ENCODE results near the gene CD180.

Gene CD180

GRCh38 chr5:67189079-67189354, 7.6 kb downstream of the CD180 start:
- peaks cover 73% of the 10 kb centered on the region for H3K4me1 ChIP-seq (ENCODE audit: insufficient read depth, low read length, severe bottlenecking)
- H3K9ac ChIP-seq (ENCODE audit: low read length): peak overlapping the region; percentile 37

GRCh38 chr5:67188274-67189078, 8.1 kb downstream of the CD180 start:
- peak overlapping the region; percentile 83 for H3K27ac ChIP-seq (ENCODE audit: low read depth, low read length, poor library complexity, severe bottlenecking)
- H3K4me3 ChIP-seq (ENCODE audit: low read depth, low read length, poor library complexity, severe bottlenecking): peak overlapping the region; percentile 25
- peak overlapping the region; percentile 54 for H3K4me2 ChIP-seq (ENCODE audit: low read length)
- H2AFZ ChIP-seq (ENCODE audit: low read length): no peak overlapping the region
- peak overlapping the region; percentile 37 for H3K9ac ChIP-seq (ENCODE audit: low read length)
- no peaks in the 10 kb centered on the region for H3F3A ChIP-seq (ENCODE audit: insufficient read depth, low read length)
- H3K4me1 ChIP-seq (ENCODE audit: insufficient read depth, low read length, severe bottlenecking): peaks cover 67% of the 10 kb centered on the region
- H3K9me3 ChIP-seq (ENCODE audit: low read length): no peaks in the 10 kb centered on the region; the same call in 1 of the 2 replicates
- H3K79me2 ChIP-seq (ENCODE audit: insufficient read depth, low read length): peaks cover 56% of the 10 kb centered on the region
- no peak for TF ChIP-seq CTCF (IDR thresholded peaks at IDR 0.05; ENCODE audit: low read length)
- TF ChIP-seq EZH2 (IDR thresholded peaks at IDR 0.05; ENCODE audit: borderline replicate concordance, low read length): no peak
- no peaks in the 10 kb centered on the region for H3K27me3 ChIP-seq (ENCODE audit: insufficient read depth, low read length)
- H3K36me3 ChIP-seq (ENCODE audit: insufficient read depth, low read length): peaks cover 66% of the 10 kb centered on the region
- no peaks in the 10 kb centered on the region for H4K20me1 ChIP-seq (ENCODE audit: insufficient read depth, low read length)
- no peaks in the 10 kb centered on the region for H3K9me2 ChIP-seq (ENCODE audit: low read depth, low read length)

More at GRCh38 chr5:67189079-67189354, 7.6 kb downstream of the CD180 start:
- TF ChIP-seq EZH2 (IDR thresholded peaks at IDR 0.05; ENCODE audit: borderline replicate concordance, low read length) (no peak), CTCF (IDR thresholded peaks at IDR 0.05; ENCODE audit: low read length) (no peak)
- H3K4me3 ChIP-seq (ENCODE audit: low read depth, low read length, poor library complexity, severe bottlenecking): peak overlapping the region; percentile 25
- H3K9me3 ChIP-seq (ENCODE audit: low read length): no peaks in the 10 kb centered on the region; the same call in 1 of the 2 replicates
- peak overlapping the region; percentile 83 for H3K27ac ChIP-seq (ENCODE audit: low read depth, low read length, poor library complexity, severe bottlenecking)
- no peaks in the 10 kb centered on the region for H3K27me3 ChIP-seq (ENCODE audit: insufficient read depth, low read length)
- peaks cover 61% of the 10 kb centered on the region for H3K79me2 ChIP-seq (ENCODE audit: insufficient read depth, low read length)
- peak overlapping the region; percentile 54 for H3K4me2 ChIP-seq (ENCODE audit: low read length)
- no peaks in the 10 kb centered on the region for H3F3A ChIP-seq (ENCODE audit: insufficient read depth, low read length)
- no peak overlapping the region for H2AFZ ChIP-seq (ENCODE audit: low read length)
- no peaks in the 10 kb centered on the region for H3K9me2 ChIP-seq (ENCODE audit: low read depth, low read length)
- no peaks in the 10 kb centered on the region for H4K20me1 ChIP-seq (ENCODE audit: insufficient read depth, low read length)
- peaks cover 66% of the 10 kb centered on the region for H3K36me3 ChIP-seq (ENCODE audit: insufficient read depth, low read length)

- H3K9ac ChIP-seq (ENCODE audit: low read length): no peak overlapping the region; the same call in 1 of the 2 replicates
- H3K9me2 ChIP-seq (ENCODE audit: low read depth, low read length): no peaks in the 10 kb centered on the region
- H3K4me2 ChIP-seq (ENCODE audit: low read length): peak overlapping the region; percentile 54; the same call in 1 of the 2 replicates
- peaks cover 55% of the 10 kb centered on the region for H3K4me1 ChIP-seq (ENCODE audit: insufficient read depth, low read length, severe bottlenecking)
- H4K20me1 ChIP-seq (ENCODE audit: insufficient read depth, low read length): no peaks in the 10 kb centered on the region
- H3K36me3 ChIP-seq (ENCODE audit: insufficient read depth, low read length): peaks cover 67% of the 10 kb centered on the region
- no peak for TF ChIP-seq CTCF (IDR thresholded peaks at IDR 0.05; ENCODE audit: low read length)
- TF ChIP-seq EZH2 (IDR thresholded peaks at IDR 0.05; ENCODE audit: borderline replicate concordance, low read length): no peak
- H3K79me2 ChIP-seq (ENCODE audit: insufficient read depth, low read length): peaks cover 44% of the 10 kb centered on the region
- H2AFZ ChIP-seq (ENCODE audit: low read length): no peak overlapping the region
- peak overlapping the region; percentile 83 for H3K27ac ChIP-seq (ENCODE audit: low read depth, low read length, poor library complexity, severe bottlenecking)
- H3F3A ChIP-seq (ENCODE audit: insufficient read depth, low read length): no peaks in the 10 kb centered on the region
- H3K4me3 ChIP-seq (ENCODE audit: low read depth, low read length, poor library complexity, severe bottlenecking): peak overlapping the region; percentile 11
- no peaks in the 10 kb centered on the region for H3K27me3 ChIP-seq (ENCODE audit: insufficient read depth, low read length)
- H3K9me3 ChIP-seq (ENCODE audit: low read length): no peaks in the 10 kb centered on the region
Measured at GRCh38 chr5:67187006-67187715, 9.4 kb downstream of the CD180 start.
